Liver (tissue), 9 donors: Measurements from ENCODE around the gene CRIP1. TPM values are rescaled to one million over a fixed set of nuclear protein-coding genes. Genes with fewer than 3 reads are reported as not detected.
A peak's percentile ranks its signal among the peaks of the same experiment; 100 is the strongest.

Source experiments
- DNase-seq: peaks from one replicate; pipeline ENCODE4 v3.0.0-alpha.2; 2017; ENCODE audit warnings: low spot score
- H3K27ac ChIP-seq, 2 donors: one replicate each; pipeline ENCODE4 v1.7.0; 2013; ENCODE audit warnings: inconsistent platforms in 2 of 2, low read length in 2 of 2, control low read depth in 1 of 2, low read depth in 1 of 2, mild to moderate bottlenecking in 1 of 2
- H3K27me3 ChIP-seq, 4 donors: one replicate each; pipeline versions ENCODE4 v1.6.1 to v1.7.0; 2013; ENCODE audit warnings: low read length in 3 of 4, inconsistent platforms in 1 of 4, mild to moderate bottlenecking in 1 of 4, moderate library complexity in 1 of 4; ENCODE audit not compliant: control insufficient read depth in 4 of 4, insufficient read depth in 4 of 4
- H3K36me3 ChIP-seq, 4 donors: one replicate each; pipeline versions ENCODE4 v1.6.1 to v1.7.0; 2013; ENCODE audit warnings: low read length in 3 of 4, mild to moderate bottlenecking in 3 of 4, low read depth in 1 of 4, moderate library complexity in 1 of 4; ENCODE audit not compliant: control insufficient read depth in 4 of 4, insufficient read depth in 3 of 4
- H3K4me1 ChIP-seq, 4 donors: one replicate each; pipeline versions ENCODE4 v1.6.1 to v1.7.0; 2013; ENCODE audit warnings: low read length in 3 of 4, mild to moderate bottlenecking in 3 of 4, moderate library complexity in 1 of 4; ENCODE audit not compliant: control insufficient read depth in 4 of 4, insufficient read depth in 4 of 4
- H3K4me3 ChIP-seq, 3 donors: one replicate each; pipeline versions ENCODE4 v1.6.1 to v1.7.0; 2013; ENCODE audit warnings: low read length in 3 of 3, control low read depth in 1 of 3, low read depth in 1 of 3, mild to moderate bottlenecking in 1 of 3
- H3K9ac ChIP-seq, 2 donors: one replicate each; pipeline ENCODE4 v1.7.0; 2013; ENCODE audit warnings: low read length in 2 of 2, mild to moderate bottlenecking in 2 of 2, moderate library complexity in 2 of 2, control low read depth in 1 of 2, low read depth in 1 of 2
- H3K9me3 ChIP-seq, 4 donors: one replicate each; pipeline versions ENCODE4 v1.6.1 to v1.7.0; 2013; ENCODE audit warnings: low read length in 3 of 4; ENCODE audit not compliant: control insufficient read depth in 4 of 4
- EGR1 ChIP-seq, 2 donors: IDR thresholded peaks; 2 replicates each; pipeline ENCODE4 v1.6.1; 2016 to 2018; ENCODE audit warnings: antibody characterized with exemption in 2 of 2, low read depth in 2 of 2
- FOXA1 ChIP-seq: IDR thresholded peaks from 2 replicates; pipeline ENCODE4 v1.6.1; 2016; ENCODE audit warnings: antibody characterized with exemption
- FOXA2 ChIP-seq: IDR thresholded peaks from 2 replicates; pipeline ENCODE4 v1.6.1; 2016; ENCODE audit warnings: antibody characterized with exemption
- GABPA ChIP-seq, 2 donors: IDR thresholded peaks in 1 of 2; conservative IDR thresholded peaks in 1 of 2; 2 replicates each; pipeline ENCODE4 v1.6.1; 2016; ENCODE audit warnings: antibody characterized with exemption in 2 of 2, mild to moderate bottlenecking in 1 of 2, moderate library complexity in 1 of 2
- HNF4A ChIP-seq, 2 donors: conservative IDR thresholded peaks; 2 replicates each; pipeline ENCODE4 v1.6.1; 2016; ENCODE audit warnings: antibody characterized with exemption in 2 of 2, mild to moderate bottlenecking in 2 of 2
- HNF4G ChIP-seq: IDR thresholded peaks from 2 replicates; pipeline ENCODE4 v1.6.1; 2016; ENCODE audit warnings: antibody characterized with exemption
- JUND ChIP-seq, 2 donors: IDR thresholded peaks; 2 replicates each; pipeline ENCODE4 v1.6.1; 2016; ENCODE audit warnings: antibody characterized with exemption in 2 of 2
- RAD21 ChIP-seq, 2 donors: IDR thresholded peaks; 2 replicates each; pipeline ENCODE4 v1.6.1; 2016; ENCODE audit warnings: antibody characterized with exemption in 2 of 2, mild to moderate bottlenecking in 2 of 2
- RXRA ChIP-seq, 2 donors: IDR thresholded peaks; 2 replicates each; pipeline ENCODE4 v1.6.1; 2017 to 2018; ENCODE audit warnings: antibody characterized with exemption in 2 of 2, mild to moderate bottlenecking in 1 of 2
- SP1 ChIP-seq: IDR thresholded peaks from 2 replicates; pipeline ENCODE4 v1.6.1; 2018; ENCODE audit warnings: antibody characterized with exemption, mild to moderate bottlenecking
- TAF1 ChIP-seq: conservative IDR thresholded peaks from 2 replicates; pipeline ENCODE4 v1.6.1; 2016; ENCODE audit warnings: antibody characterized with exemption, mild to moderate bottlenecking
- YY1 ChIP-seq: IDR thresholded peaks from 2 replicates; pipeline ENCODE4 v1.6.1; 2016; ENCODE audit warnings: antibody characterized with exemption, mild to moderate bottlenecking
- WGBS: extraction: QIAGEN DNeasy Blood & Tissue Kit; methylation state at CpG from one replicate; pipeline ENCODE4 v1.1.7; 2013; 5-methylcytosine and 5-hydroxymethylcytosine counted together
- polyA plus RNA-seq, 2 donors: library from polyadenylated mRNA; stranded (reverse) in 1 of 2; unstranded in 1 of 2; fragments of 200-250 nt in 1 of 2; fragments of >200 nt in 1 of 2; fragmentation: Nextera tagmentation in 1 of 2; extraction: Ambion mirVana in 1 of 2; gene quantifications; one replicate each; pipeline versions ENCODE4 v1.2.1 to v1.2.3, GENCODE V29; 2013 to 2015
- total RNA-seq, 2 donors: library from RNA; depleted of rRNA; stranded (reverse); fragments of >200 nt; gene quantifications; one replicate each; pipeline ENCODE4 v1.2.3, GENCODE V29; 2014
- TF ChIP-seq, protein P1 (sequence below): IDR thresholded peaks from 2 replicates; pipeline ENCODE4 v1.6.1; 2016; ENCODE audit warnings: antibody characterized with exemption
- TF ChIP-seq, protein P2 (sequence below): IDR thresholded peaks from 2 replicates; pipeline ENCODE4 v1.6.1; 2016; ENCODE audit warnings: antibody characterized with exemption
- TF ChIP-seq, protein P3 (sequence below): fragments of 150-350 bp; IDR thresholded peaks from 2 replicates; pipeline ENCODE4 v1.5.1; 2017; ENCODE audit warnings: improper control_type of control experiment, low read depth, low read length; ENCODE audit not compliant: missing input control
- donor health status: healthy.
- donor health status: healthy.
- donor health status: healthy.
- donor health status: healthy.
- donor health status: healthy.

The CRIP1 gene
- total and polyA plus RNA-seq, 4 donors, result 1.4 to 11.4 (median 3.9) TPM

DNA sequence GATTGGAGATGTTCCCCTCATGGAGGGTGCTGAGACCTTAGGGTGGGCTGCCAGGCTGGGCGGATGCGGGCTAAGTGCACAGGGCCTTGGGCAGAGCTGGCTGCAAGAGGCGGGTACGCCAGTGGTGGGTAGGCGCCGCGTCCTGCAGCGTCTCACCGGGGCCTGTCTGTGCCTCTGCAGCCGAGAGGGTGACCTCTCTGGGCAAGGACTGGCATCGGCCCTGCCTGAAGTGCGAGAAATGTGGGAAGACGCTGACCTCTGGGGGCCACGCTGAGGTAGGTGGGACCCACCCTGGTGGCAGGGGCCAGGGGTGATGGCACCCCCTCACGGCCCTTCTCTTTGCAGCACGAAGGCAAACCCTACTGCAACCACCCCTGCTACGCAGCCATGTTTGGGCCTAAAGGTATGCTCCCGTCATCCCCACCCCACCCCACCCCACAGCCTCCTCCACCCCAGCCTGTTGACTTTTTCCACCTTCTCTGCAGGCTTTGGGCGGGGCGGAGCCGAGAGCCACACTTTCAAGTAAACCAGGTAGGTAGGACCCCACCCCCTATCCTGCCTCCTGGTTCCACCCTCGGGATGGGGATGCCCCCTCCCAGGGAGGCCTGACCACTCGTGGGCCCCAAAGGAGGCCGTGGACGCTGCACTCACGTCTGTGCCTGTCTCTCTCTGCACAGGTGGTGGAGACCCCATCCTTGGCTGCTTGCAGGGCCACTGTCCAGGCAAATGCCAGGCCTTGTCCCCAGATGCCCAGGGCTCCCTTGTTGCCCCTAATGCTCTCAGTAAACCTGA is 1.5 kb downstream of the CRIP1 start (continued):
- TF ChIP-seq, protein P1, sequence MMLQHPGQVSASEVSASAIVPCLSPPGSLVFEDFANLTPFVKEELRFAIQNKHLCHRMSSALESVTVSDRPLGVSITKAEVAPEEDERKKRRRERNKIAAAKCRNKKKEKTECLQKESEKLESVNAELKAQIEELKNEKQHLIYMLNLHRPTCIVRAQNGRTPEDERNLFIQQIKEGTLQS, result no peak
- TF ChIP-seq EGR1 (IDR thresholded peaks at IDR 0.05; ENCODE audit: low read depth in 2 of 2) (no peak), RAD21 (IDR thresholded peaks at IDR 0.05) (no peak), RXRA (IDR thresholded peaks at IDR 0.05) (no peak), GABPA (IDR thresholded peaks at IDR 0.05 in 1 of 2, conservative IDR thresholded peaks at IDR 0.05 in 1 of 2) (no peak), YY1 (no peak), SP1 (no peak), FOXA2 (no peak)

DNA sequence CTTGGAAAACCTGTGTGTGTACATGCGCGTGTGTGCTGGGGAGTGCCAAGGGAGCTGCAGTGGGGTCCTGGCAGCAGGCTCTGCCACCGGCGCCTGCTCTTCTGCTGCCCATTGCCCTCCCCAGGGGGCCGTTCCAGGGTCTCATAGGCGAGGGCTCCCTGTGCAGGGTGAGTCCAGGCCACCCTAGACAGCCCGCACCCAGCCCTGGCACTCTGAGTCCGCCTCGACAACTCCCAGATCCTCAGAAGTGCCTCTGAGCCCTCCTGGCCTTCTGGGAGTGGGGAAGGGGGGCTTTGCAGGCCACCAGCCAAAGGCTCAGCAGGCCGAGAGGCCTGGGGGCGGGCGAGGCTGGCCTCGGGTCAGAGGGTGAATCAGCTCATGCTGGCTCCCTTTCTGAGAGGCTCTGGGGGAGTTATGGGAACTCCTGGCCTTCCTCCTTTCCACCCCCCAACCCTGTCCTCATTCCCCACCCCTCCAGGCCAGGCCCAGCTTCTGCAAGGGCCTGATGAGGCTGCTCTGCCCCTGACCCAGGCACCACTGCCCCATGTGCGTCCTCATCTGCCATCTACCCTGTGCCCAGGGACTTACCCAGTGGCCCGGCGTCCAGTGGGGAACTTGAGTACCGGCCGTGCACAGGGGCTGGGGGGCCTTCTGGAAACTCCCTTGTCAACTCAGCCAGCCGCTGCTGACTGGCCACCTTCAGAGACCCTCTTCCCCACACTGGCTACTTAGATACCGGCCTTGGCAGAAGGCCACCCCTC is 2.3 kb downstream of the CRIP1 start:
- WGBS, result 66% methylated on average over 20 of the region's 20 CpGs
- peaks cover 0 to 1% (median 0%) of the 10 kb centered on the region in 4 donors for H3K36me3 ChIP-seq
- no peak for DNase-seq
- no peak for TF ChIP-seq HNF4G
- TF ChIP-seq TAF1, result no peak
- TF ChIP-seq FOXA1, result no peak
- no peak for TF ChIP-seq RXRA (IDR thresholded peaks at IDR 0.05)
- TF ChIP-seq EGR1 (IDR thresholded peaks at IDR 0.05; ENCODE audit: low read depth in 2 of 2), result no peak
- TF ChIP-seq YY1, result no peak
- TF ChIP-seq HNF4A (conservative IDR thresholded peaks at IDR 0.05), result no peak
- TF ChIP-seq, protein P2, sequence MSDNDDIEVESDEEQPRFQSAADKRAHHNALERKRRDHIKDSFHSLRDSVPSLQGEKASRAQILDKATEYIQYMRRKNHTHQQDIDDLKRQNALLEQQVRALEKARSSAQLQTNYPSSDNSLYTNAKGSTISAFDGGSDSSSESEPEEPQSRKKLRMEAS, result no peak
- H3K9ac ChIP-seq, result no peak overlapping the region
- no peak overlapping the region for H3K4me3 ChIP-seq
- H3K27me3 ChIP-seq, result no peaks in the 10 kb centered on the region
- no peak overlapping the region for H3K27ac ChIP-seq
- no peaks in the 10 kb centered on the region for H3K9me3 ChIP-seq
- H3K4me1 ChIP-seq, result peaks cover 10 to 56% (median 31%) of the 10 kb centered on the region in 4 donors

DNA sequence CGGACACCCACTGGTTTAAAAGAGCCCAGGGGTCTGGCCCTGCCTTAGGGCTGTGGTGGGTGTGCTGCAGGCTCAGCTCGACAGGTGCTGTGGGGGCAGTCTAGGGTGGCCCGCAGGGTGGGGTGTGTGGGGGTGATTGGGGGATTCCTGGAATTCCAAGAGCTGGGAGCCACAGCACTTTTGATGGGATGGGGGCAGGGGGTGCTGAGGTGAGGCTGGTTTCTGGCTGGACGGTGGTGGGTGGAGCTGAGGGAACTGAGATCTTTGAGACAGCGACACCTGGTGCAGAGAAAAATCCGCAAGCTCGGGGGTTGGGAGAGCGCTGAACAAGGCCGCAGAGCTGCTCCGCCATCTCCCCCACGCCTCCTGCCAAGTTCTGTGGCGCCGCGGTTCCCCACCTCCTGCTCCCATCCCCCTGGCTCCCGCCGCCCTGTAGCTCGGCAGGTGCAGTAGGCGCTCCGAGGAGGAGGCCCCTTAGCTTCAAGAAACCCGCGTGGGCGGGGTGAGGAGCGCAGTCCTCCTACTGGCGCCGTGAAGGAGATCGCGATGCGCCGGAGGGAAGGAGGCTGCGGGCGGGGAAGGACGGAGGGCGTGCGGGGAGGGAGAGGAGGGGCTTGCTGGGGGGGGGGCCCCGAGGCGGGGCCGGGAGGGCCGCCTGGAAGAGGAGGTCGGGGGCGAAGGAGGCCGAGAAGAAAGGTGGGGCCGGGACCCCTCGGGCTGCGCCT is 3.0 kb downstream of the CRIP1 start:
- H3K4me3 ChIP-seq, result peak overlapping the region in 2 of 3 donors; percentile 57 to 65
- H3K36me3 ChIP-seq, result no peaks in the 10 kb centered on the region
- WGBS, result 2% methylated on average over 43 of the region's 44 CpGs
- peaks cover 10 to 64% (median 39%) of the 10 kb centered on the region in 4 donors for H3K4me1 ChIP-seq
- H3K27me3 ChIP-seq, result no peaks in the 10 kb centered on the region
- peak overlapping the region; percentile 74 to 83 for H3K27ac ChIP-seq
- H3K9ac ChIP-seq, result no peak overlapping the region
- no peaks in the 10 kb centered on the region for H3K9me3 ChIP-seq
- peak; percentile 78 for DNase-seq
- TF ChIP-seq GABPA (IDR thresholded peaks at IDR 0.05 in 1 of 2, conservative IDR thresholded peaks at IDR 0.05 in 1 of 2), result no peak
- peak; percentile 69 to 79 for TF ChIP-seq RAD21 (IDR thresholded peaks at IDR 0.05)
- no peak for TF ChIP-seq JUND (IDR thresholded peaks at IDR 0.05)
- TF ChIP-seq, protein P3, sequence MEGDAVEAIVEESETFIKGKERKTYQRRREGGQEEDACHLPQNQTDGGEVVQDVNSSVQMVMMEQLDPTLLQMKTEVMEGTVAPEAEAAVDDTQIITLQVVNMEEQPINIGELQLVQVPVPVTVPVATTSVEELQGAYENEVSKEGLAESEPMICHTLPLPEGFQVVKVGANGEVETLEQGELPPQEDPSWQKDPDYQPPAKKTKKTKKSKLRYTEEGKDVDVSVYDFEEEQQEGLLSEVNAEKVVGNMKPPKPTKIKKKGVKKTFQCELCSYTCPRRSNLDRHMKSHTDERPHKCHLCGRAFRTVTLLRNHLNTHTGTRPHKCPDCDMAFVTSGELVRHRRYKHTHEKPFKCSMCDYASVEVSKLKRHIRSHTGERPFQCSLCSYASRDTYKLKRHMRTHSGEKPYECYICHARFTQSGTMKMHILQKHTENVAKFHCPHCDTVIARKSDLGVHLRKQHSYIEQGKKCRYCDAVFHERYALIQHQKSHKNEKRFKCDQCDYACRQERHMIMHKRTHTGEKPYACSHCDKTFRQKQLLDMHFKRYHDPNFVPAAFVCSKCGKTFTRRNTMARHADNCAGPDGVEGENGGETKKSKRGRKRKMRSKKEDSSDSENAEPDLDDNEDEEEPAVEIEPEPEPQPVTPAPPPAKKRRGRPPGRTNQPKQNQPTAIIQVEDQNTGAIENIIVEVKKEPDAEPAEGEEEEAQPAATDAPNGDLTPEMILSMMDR, result peak; percentile 75
- TF ChIP-seq, protein P1, result no peak
